Sigmoid colon (tissue), 4 donors: Measurements from ENCODE around the gene VWA3B.

Experiments
- POLR2A ChIP-seq, 2 donors: fragments of 450-650 bp; IDR thresholded peaks; one replicate each; pipeline ENCODE4 v1.6.1; 2016; ENCODE audit warnings: antibody characterized with exemption in 2 of 2, mild to moderate bottlenecking in 2 of 2, moderate library complexity in 2 of 2
- POLR2AphosphoS5 ChIP-seq, 4 donors: sonication (generic); formaldehyde crosslinking; IDR thresholded peaks; one replicate each; pipeline ENCODE4 v1.6.1; 2017; ENCODE audit warnings: antibody characterized with exemption in 4 of 4
- TF ChIP-seq, protein P1 (sequence below), 4 experiments: fragments of 450-650 bp in 3 of 4; fragments of 200-600 bp in 1 of 4; IDR thresholded peaks; one replicate each; pipeline ENCODE4 v1.5.1; 2016 to 2019; ENCODE audit warnings: antibody characterized with exemption in 4 of 4, mild to moderate bottlenecking in 3 of 4, moderate library complexity in 2 of 4

DNA sequence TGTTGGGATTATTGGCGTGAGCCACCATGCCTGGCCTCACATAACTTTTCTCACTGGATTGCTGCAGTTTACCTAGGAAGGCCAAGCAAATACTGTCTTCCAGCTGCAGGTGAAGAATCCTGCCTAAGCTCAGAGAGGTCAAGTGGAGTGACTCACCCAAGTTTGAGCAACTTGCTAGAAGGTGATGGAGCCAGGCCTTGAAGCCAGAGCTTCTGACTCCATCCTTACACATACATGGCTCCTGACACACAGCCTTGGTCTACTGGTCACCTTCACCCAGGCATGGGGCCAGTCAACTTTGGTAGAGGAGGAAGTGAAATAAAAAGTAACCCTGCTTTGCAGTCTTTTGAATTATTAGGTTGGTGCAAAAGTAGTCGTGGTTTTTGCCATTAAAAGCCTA lies 93.5 kb downstream of the VWA3B start:
- TF ChIP-seq, protein P1, sequence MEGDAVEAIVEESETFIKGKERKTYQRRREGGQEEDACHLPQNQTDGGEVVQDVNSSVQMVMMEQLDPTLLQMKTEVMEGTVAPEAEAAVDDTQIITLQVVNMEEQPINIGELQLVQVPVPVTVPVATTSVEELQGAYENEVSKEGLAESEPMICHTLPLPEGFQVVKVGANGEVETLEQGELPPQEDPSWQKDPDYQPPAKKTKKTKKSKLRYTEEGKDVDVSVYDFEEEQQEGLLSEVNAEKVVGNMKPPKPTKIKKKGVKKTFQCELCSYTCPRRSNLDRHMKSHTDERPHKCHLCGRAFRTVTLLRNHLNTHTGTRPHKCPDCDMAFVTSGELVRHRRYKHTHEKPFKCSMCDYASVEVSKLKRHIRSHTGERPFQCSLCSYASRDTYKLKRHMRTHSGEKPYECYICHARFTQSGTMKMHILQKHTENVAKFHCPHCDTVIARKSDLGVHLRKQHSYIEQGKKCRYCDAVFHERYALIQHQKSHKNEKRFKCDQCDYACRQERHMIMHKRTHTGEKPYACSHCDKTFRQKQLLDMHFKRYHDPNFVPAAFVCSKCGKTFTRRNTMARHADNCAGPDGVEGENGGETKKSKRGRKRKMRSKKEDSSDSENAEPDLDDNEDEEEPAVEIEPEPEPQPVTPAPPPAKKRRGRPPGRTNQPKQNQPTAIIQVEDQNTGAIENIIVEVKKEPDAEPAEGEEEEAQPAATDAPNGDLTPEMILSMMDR (IDR thresholded peaks at IDR 0.05), result no peak
- no peak for TF ChIP-seq POLR2A (IDR thresholded peaks at IDR 0.05)
- TF ChIP-seq POLR2AphosphoS5 (IDR thresholded peaks at IDR 0.05), result no peak
